Right ventricle myocardium superior (tissue), 1 donor: ENCODE results near the gene TNPO1. TPM values are rescaled to one million over a fixed set of nuclear protein-coding genes. Genes with fewer than 3 reads are reported as not detected.

ENCODE experiments used
- ATAC-seq: fragments of 200-7000 bp; cut with Tn5 transposase; one replicate; pipeline ENCODE4 v1.9.1; 2020; ENCODE audit warnings: mild to moderate bottlenecking; ENCODE audit not compliant: poor library complexity
- DNase-seq: peaks from one replicate; pipeline ENCODE4 v3.0.0-alpha.2; 2020
- intact Hi-C: fragments of 100-400 bp; cut with DNase I; formaldehyde crosslinking; loops from one replicate; pipeline ENCODE4 v1.11.2; 2022
- microRNA-seq: library from miRNA; unstranded; fragments of <30 nt; microRNA quantifications from one replicate; pipeline ENCODE4 v1.2.0, GENCODE V29; 2020
- total RNA-seq: library from RNA; stranded (reverse); fragmentation: NEBNext Ultra II Directional; extraction: Animal tissue kit (Norgen Biotek cat#: 25700); gene quantifications from one replicate; pipeline ENCODE4 v1.2.1, GENCODE V29; 2021
- donor health status: DM: no; HTN: yes; CAD: no; lungs with severe emphysema.

The TNPO1 gene
- total RNA-seq, 1 donor from 2014 or later: 61.2 TPM

GRCh38 chr5:72954389-72954788 is 137.9 kb downstream of the TNPO1 start:
- no peak for DNase-seq
- intact Hi-C loops: no loop called here
- ATAC-seq: no peak

GRCh38 chr5:72955143-72955767 is 138.8 kb downstream of the TNPO1 start:
- ATAC-seq (peak; percentile 67), DNase-seq (peak; percentile 92)
- intact Hi-C loops: no loop called here

- peak; percentile 100 for DNase-seq
- intact Hi-C loops: no loop called here
- peak; percentile 98 for ATAC-seq
Measured at GRCh38 chr5:72955768-72956323, 139.4 kb downstream of the TNPO1 start, which contains the start of gene FCHO2. TSS of gene FCHO2 (plus strand) at chr5:72956041. CDS start at chr5:72956097, 56 bp downstream.

- ATAC-seq (peak; percentile 66), DNase-seq (peak; percentile 73)
- intact Hi-C loops: no loop called here
Measured at GRCh38 chr5:72956324-72957140, 140.1 kb downstream of the TNPO1 start.

DNA sequence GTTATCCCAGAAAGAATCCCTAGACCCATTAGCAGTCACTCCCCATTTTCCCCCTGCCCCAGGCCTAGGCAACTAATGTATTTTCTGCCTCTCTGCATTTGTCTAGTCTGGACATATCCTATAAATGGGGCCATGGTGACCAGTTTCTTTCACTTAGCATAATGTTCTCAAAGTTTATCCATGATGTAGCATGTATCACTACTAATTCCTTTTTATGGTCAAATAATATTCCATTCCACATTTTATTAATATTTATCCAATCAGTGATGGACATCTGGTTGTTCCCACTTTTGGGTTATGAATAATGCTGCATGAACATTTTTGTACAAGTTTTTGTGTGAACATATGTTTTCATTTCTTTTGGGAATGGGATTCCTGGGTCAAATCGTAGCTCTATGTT is 140.9 kb downstream of the TNPO1 start:
- no peak for ATAC-seq
- no peak for DNase-seq
- intact Hi-C loops: no loop called here

DNA sequence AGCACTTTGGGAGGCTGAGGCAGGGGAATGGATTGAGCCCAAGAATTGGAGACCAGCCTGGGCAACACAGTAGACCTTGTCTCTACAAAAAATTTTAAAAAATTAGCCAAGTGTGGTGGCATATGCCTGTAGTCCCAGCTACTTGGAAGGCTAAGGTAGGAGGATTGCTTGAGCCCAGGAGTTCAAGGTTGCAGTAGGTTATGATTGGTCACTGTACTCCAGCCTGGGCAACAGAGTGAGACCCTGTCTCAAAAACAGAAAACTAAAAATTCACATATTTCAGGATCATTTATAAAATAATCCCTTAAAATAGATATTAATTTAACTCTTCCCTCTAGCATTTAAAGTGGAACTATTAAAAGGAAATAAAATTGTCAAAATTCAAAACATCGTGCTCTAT is 142.8 kb downstream of the TNPO1 start:
- no peak for ATAC-seq
- intact Hi-C loops: no loop called here

More for the DNA sequence above, 142.8 kb downstream of the TNPO1 start:
- DNase-seq: no peak

Small RNAs within 50 kb of the gene (microRNA-seq; reads per million reads assigned to microRNA genes)
- gene MIR4804: not detected

Other genes with a start within 250 kb of the TNPO1 start
- 19.7 TPM for gene FCHO2, start 139.4 kb downstream of the TNPO1 start, total RNA-seq